HG02852 (cell line): Measurements from ENCODE around the gene MYOM3.
"Not testable (repeated sequence)": the region's sequence is repeated elsewhere in the genome, so short reads cannot be mapped to it uniquely, and the experiment has no call there.

Experiments used
- ATAC-seq: cut with Tn5 transposase; IDR thresholded peaks from one replicate; pipeline ENCODE4 v1.9.1; 2021; ENCODE audit warnings: mild to moderate bottlenecking, moderate library complexity; ENCODE audit not compliant: unreplicated experiment

Gene MYOM3

DNA sequence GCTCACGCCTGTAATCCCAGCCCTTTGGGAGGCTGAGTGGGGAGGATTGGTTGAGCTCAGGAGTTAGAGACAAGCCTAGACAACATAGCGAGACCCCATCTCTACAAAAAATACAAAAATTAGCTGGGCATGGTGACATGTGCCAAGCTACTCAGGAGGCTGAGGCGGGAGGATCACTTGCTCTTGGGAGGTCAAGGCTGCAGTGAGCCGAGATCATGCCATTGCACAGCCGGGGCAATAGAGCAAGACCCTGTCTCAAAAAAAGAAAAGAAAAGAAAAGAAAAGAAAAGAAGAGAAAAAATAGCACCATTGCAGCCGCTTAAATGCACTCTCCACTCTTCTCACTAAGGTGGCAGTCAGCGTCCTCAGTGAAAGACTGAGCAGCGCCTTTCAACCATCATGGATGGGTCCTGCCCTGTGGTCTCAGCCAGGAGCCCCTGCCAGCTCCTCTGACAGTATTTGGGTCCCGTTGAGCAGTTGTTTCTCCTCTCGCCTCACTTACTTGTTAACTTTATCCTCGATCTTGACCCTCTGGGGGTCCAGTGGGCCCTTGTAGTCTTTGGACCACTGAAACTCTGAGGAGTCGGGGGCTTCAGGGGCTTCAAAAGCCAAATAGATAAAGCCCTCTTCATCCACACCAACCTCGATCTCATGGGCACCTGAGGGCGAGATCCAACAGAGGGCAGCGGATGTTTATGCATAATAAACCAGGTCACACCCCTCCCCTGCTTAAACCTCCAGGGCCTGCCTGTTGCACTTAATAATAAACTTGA lies 36.9 kb downstream of the MYOM3 start:
- ATAC-seq = no peak

DNA sequence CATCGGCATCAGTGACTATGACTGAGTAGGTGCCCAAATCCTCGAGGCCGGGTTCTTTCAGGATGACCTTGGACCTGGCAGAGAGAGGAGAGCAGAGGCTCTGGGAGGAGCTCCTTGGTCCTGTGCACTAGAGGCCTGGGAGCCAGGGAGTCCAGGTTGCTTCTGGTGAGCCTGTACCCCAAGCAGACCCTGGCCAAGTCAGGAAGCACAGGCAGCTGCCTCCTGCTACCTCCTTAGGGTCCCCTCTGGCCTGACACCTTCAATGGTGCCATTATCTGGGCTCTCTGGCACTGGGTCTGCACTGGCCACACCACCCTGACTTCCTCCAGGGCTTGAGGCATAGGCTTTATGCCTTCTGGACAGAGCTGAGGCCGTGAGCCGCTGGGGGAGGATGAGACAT lies 37.7 kb downstream of the MYOM3 start:
- ATAC-seq = no peak

DNA sequence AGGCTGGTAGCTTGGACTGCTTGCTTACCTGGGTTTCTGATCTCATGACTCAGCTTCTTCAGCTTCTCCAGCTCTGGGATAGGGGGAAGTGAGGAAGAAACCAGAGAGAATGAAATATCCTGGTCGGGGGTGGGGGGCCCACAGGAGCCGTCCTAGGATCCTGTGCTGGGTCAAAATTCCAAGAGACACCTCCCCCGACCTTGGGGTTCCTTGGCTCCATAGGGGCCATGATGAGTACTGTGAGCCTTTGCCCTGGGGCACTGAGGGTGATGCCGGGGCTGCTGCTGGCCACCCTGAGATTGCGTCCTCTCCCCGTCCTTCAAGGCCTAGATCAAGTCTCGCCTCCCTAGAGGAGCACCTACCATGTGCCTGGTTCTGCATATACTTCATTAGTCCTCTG lies 40.0 kb downstream of the MYOM3 start:
- ATAC-seq = no peak

DNA sequence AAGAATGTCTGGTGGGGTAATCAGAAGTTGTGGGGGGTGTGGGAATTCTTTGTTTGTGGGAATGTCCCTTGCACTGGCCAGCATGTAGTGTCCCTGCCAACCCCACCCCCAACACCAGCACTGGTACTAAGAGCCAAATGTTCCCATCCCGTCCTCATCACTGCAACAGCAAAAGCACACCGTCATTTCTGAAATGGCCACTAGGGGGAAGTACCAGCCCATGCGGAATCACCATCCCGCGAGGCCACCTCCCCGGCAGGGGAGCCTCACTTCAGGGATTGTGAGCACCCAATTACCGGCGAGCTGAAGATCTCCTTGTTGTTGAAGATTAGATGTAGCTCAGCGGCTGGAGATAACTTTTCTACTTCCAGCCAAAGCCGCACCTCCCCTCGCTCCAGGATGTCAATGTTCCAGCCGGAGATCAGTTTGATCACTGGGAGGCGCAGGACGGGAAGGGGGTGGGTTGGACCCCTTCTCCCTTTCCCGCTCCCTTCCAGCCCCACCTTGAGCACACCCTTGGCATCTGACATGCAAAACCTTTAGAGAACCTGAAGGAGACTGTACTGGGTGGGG lies 41.0 kb downstream of the MYOM3 start:
- no peak for ATAC-seq

DNA sequence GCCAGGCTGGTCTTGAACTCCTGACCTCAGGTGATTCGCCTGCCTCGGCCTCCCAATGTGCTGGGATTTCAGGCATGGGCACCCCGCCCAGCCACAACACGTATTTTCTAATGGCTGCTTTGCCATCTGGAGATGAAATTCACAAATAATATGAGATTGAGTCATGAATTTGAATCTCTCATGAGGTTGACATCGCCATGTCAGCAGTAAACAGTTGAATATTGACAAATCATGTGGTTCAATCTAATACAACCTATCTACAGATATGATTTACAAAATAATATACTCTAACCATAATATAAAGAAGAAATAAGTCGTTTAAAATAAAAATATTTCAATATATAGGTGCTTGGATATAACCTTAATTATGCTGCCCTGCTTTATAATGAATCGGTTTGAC lies 42.1 kb downstream of the MYOM3 start:
- ATAC-seq = no peak

DNA sequence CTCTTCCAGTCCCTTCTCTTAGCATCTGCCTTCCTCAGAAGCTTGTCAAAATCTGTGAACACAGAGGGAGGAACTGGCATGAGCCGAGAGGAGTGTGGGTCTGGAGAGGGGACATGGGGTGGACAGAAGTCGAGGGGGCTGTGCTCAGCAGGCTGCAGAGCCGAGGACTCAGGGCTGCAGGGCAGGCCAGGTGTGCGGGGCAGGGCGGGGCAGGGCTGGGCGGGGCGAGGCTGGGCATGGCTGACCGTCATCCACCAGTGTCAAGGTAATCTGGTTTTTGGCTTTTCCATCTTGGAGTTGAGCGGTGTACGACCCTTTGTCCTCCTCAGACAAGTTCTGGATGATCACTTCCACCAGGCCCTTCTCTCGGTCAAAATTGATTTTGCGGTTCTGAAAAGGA lies 44.0 kb downstream of the MYOM3 start:
- ATAC-seq = no peak

DNA sequence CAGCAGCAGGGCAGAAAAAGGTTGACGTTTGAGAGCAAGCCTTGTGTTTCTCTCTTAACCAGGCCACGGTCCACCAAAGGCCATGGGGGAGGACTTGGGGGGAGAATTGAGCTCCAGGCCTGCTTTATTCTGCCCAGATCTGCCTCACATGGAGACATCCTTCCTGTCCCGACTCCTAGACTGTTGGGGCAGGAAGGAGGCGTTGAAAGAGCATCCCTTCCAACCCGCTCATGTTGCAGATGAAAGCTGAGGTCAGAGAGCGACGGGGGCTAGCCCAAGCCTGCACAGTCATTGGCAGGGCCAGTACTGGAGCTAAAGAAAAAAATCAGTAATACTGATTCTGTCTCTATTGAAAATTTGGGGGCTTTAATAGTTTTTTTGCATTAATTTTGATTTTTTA lies 46.6 kb downstream of the MYOM3 start:
- ATAC-seq = no peak

DNA sequence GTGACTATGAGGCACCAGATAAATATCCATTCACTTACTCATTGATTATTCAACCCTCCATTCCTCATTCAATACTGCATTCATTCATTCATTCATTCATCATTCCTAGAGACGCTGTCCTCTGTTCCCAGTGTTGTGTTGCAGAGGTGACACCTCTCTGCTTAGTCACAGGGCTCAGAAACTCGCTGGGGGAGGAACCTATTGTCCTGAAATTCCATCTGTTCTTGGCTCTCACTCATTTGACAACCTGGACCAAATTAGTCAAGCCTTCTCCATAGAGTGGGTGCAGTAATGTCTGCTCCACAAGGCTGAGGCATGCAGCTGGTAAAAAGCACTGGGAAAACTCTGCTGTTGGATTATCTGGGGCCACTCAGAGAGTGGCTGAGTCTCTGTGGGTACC lies 49.7 kb downstream of the MYOM3 start:
- ATAC-seq = no peak

DNA sequence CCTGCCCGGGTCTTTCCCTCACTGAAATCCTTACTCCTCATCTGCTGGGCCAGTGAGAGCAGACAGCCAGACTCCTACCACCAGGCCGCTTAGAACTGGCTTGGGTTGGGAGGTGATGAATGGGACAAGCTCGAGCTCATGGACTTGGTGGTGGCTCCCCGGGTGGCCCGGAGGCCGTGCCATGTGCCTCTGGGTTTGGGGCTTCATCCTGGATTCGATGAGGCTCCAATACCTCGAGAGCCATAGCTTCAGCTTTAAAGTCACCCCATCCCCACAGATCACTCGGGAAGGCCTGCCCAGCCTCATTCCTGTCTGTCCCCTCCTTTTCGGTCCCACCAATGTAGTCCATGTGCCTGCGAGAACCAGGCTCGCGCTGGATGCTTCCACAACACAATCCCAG lies 51.5 kb downstream of the MYOM3 start:
- ATAC-seq = no peak

DNA sequence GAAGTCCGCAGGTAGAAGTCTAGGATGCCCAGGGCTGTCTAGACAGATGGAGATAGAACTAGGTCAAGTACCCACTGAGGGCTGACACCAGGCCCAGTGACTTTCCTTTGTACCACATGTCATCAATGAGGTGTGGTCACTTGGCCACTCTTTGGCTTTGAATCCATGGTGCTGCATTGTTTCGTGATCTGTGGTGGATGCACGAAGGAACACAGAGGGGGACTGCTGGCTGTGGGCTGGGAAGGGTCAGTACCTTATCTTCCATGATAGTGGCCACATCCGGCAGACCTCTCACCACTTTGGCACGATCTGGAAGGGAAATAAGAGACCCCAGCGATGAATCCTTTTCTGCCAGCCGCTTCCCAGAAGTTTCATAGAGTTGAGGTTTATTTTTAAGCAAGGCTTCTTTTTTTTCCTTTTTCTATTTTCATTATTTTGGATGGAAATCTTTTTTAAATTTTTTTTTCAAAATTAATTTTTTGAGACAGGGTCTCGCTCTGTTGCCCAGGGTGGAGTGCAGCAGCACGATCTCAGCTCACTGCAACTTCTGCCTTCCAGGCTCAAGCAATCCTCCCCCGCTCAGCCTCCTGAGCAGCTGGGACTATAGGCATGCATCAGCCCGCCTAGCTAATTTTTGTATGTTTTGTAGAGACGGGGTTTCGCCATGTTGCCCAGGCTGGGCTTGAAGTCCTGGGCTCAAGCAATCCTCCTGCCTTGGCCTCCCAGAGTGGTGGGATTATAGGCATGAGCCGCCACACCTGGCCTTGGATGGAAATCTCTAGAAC lies 53.1 kb downstream of the MYOM3 start:
- no peak for ATAC-seq

DNA sequence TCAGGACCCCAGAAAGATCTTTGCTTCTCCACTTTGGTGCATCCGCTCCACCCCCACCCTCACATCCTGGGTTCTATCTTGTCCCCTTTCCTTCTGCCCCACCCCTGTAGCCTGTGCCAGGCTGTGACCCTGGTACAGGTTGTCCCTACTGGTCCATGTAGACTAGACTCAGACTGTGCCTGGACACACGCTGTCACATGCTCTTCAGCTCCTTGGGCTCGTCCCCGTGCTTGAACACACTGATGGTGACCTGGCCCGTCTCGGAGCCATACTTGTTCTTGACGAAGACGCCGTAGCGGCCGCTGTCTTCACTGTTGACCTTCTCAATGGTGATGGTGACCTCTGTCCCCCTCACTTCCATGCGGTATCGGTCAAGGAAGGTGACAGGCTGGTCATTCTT lies 54.8 kb downstream of the MYOM3 start:
- ATAC-seq = no peak

DNA sequence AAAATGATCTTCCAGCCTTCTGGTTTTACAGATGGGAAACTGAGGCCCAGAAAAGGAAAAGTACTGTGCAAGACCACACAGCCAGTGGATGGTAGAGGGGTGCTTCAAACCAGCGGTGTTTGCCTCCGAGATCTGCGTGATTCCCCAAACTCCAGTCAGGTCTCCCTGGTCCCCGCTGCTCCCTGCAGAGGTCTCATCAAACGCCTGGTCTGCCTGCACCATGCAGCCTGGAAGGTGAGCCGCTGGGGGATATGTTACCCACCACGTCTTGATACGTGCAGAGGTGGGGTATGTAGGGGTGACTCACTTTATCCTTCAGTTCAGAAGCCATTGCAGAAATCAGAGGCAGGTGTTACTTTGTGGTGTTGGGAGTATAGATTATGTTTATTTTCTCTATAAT lies 56.3 kb downstream of the MYOM3 start:
- no peak for ATAC-seq

DNA sequence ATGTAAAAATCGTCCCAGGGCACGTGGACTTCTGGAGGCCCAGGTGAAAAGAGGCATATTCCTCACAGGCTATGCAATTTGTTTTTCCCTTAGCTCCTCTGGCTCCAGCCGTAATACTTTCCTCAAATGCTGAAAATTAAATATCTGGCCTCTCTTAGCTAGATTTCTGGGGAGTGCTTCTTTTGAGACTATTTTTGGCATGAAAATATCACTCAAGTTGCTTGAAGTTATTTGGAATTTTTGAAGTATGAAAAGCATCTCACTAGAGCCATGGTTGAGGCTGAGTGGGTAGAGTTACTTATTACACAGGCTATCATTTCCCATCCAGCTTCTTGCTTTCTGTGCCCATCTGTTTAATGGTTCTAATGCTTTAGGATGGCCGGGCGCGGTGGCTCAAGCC lies 59.7 kb downstream of the MYOM3 start:
- ATAC-seq = no peak

DNA sequence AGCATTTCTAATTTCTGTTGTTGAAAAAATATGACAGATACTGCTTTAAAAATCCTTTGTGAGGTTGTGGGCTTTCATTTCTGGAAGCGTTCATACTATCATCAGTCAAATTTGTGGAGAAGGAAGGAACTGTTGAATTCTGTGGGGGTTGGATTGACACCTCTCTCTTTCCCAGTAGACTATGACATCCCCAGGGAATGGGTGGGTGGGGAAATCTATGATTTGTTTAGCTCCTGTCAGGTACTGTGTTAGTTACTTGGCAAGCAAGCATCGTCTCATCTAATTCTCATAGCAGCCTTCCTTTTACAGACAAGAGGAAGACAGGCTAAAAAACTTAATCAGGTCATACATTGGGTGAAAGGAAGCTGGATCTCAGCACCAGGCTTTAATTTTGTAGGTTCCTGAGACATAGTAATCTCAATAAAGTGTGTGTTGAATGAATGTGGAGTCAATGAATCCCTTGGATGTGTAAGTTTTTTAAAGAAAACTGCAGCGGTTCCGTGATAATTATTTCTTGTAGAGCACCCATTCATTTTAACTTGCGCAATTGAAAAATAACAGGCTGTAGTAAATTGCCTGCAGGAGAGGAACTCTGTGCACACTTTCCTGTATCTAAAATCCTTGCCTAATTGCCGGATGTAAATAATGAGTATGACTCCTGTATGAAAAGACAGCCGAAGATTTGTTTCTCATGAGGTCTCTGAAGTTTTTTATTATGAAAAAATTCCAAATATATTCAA lies 60.6 kb downstream of the MYOM3 start:
- no peak for ATAC-seq

DNA sequence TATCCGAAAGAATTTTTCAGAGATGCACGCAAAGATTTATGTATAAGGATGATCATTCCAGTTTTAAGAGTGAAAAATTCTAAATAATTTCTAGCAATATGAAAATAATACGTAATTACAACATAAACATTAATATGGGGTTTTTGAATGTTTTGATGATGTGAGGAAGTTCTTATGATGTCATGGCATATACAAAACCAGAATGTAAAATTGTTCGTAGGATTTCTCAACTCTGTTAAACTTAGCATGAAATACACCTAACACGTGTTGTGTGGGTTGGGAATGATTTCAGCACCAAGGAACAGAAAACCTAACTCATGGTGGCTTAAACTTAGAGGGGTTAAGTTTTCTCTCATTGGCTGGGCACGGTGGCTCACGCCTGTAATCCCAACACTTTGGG lies 62.2 kb downstream of the MYOM3 start:
- ATAC-seq = no peak

DNA sequence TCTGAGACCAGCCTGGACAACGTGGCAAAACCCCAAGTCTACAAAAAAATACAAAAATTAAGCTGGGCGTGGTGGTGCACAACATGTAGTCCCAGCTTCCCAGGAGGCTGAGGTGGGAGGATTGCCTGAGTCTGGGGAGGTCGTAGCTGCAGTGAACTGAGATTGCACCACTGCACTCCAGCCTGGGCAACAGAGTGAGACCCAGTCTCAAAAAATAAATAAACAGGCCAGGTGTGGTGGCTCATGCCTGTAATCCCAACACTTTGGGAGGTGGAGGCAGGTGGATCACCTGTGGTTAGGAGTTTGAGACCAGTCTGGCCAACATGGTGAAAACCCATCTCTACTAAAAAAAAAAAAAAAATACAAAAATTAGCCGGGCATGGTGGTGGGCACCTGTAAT lies 63.0 kb downstream of the MYOM3 start:
- ATAC-seq = not testable (repeated sequence)

DNA sequence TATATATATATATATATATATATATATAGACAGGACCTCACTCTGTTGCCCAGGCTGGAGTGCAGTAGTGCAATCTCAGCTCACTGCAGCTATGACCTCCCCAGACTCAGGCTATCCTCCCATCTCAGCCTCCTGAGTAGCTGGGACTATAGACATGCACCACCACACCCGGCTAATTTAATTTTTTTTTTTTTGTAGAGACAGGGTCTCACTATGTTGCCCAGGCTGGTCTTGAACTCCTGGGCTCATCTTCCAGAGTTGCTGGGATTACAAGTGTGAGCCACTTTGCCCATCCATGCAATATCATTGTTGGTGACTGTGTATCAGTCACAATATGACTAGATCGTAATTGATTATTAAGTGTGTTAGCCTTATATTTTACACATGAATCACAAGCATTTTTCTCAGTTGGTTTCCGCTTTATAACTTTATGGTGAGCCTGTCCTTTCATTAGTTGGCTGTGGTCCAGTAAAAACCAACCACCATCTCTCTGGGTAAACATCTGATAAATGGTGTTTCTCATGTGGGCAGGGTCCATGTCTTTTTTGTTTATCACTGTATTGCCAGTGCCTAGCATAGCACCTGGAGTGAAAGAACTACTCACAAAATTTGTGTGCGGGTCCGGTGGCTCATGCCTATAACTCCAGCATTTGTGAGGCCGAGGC lies 63.6 kb downstream of the MYOM3 start:
- ATAC-seq = no peak

DNA sequence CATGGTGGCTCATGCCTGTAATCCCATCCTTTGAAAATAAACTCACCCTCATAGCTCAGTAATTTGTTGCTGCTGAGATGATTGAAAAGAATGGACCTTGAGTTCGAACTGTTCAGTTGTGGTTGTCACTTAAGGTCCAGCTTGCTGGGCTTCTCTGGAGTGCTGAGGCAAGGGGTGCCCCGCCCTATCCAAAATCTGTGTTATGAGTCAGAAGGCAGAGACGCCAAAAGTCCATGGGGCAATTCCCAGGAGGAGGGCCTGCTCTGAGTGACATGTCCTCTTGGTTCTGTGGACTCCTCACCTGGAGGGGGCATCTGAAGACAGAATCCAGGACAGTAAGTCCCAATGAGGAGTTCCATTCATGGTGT lies 64.8 kb downstream of the MYOM3 start:
- no peak for ATAC-seq

DNA sequence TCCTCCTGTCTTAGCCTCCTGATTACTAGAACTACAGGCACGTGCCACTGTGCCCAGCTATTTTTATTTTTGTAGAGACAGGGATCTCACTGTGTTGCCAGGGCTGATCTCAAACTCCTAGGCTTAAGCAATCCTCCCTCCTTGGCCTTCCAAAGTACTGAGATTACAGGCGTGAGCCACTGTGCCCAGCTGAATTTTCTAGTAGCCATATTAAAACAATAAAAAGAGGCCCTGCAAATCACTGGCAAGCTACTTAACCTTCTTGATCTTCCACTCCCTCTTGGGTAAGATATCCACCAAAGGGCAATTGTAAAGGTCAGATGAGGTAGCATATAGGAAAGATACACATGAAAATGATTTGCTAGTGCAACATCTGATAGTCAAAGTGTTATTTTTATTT lies 66.2 kb downstream of the MYOM3 start:
- ATAC-seq = no peak

DNA sequence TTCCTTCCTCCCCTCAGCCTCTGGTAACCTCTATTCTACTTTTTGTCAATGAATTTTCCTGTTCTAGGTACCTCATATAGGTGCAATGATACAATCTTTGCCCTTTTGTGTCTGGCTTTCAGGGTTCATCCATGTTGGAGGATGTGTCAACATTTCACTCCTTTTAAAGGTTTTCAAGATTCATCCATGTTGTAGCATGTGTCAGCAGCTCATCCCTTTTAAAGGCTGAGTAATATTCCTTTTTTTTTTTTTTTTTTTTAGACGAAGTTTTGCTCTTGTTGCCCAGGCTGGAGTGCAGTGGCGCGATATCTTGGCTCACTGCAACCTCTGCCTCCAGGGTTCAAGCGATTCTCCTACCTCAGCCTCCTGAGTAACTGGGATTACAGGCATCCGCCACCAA lies 67.3 kb downstream of the MYOM3 start:
- ATAC-seq = not testable (repeated sequence)
